Measurements from ENCODE around the gene OPCML. TPM values are rescaled to one million over a fixed set of nuclear protein-coding genes. Genes with fewer than 3 reads are reported as not detected.

The OPCML gene
- total RNA-seq, 1 experiment from 2014 or later = not detected

- DNase-seq (ENCODE audit: low read depth) = no peak
These were observed 231.6 kb downstream of the OPCML start for GRCh38 chr11:133300666-133301065.

GRCh38 chr11:133291780-133292179, 240.5 kb downstream of the OPCML start:
- DNase-seq (ENCODE audit: low read depth) = no peak

- no peak for DNase-seq (ENCODE audit: low read depth)
These were observed 246.9 kb downstream of the OPCML start for GRCh38 chr11:133285359-133285758.

GRCh38 chr11:133284156-133284555, 248.1 kb downstream of the OPCML start:
- peak; percentile 21 for DNase-seq (ENCODE audit: low read depth)

GRCh38 chr11:133277886-133278285, 254.4 kb downstream of the OPCML start:
- no peak for DNase-seq (ENCODE audit: low read depth)

GRCh38 chr11:133271871-133272776, 260.2 kb downstream of the OPCML start:
- DNase-seq (ENCODE audit: low read depth) = no peak

- DNase-seq (ENCODE audit: low read depth) = no peak
These were observed 261.1 kb downstream of the OPCML start for GRCh38 chr11:133271206-133271605.

- no peak for DNase-seq (ENCODE audit: low read depth)
These were observed 263.0 kb downstream of the OPCML start for GRCh38 chr11:133269267-133269666.

- DNase-seq (ENCODE audit: low read depth) = no peak
These were observed 265.3 kb downstream of the OPCML start for GRCh38 chr11:133266986-133267385.

- no peak for DNase-seq (ENCODE audit: low read depth)
These were observed 266.7 kb downstream of the OPCML start for GRCh38 chr11:133265530-133266035.

- no peak for DNase-seq (ENCODE audit: low read depth)
These were observed 269.0 kb downstream of the OPCML start for GRCh38 chr11:133263332-133263731.

- no peak for DNase-seq (ENCODE audit: low read depth)
These were observed 273.6 kb downstream of the OPCML start for GRCh38 chr11:133258751-133259150.

GRCh38 chr11:133254601-133255000, 277.7 kb downstream of the OPCML start:
- DNase-seq (ENCODE audit: low read depth) = no peak

GRCh38 chr11:133253570-133253969, 278.7 kb downstream of the OPCML start:
- DNase-seq (ENCODE audit: low read depth) = no peak

- no peak for DNase-seq (ENCODE audit: low read depth)
These were observed 280.5 kb downstream of the OPCML start for GRCh38 chr11:133251841-133252240.

- no peak for DNase-seq (ENCODE audit: low read depth)
These were observed 282.8 kb downstream of the OPCML start for GRCh38 chr11:133249530-133249929.

- DNase-seq (ENCODE audit: low read depth) = no peak
These were observed 283.2 kb downstream of the OPCML start for GRCh38 chr11:133249065-133249464.

GRCh38 chr11:133243832-133244231, 288.5 kb downstream of the OPCML start:
- DNase-seq (ENCODE audit: low read depth) = no peak

- DNase-seq (ENCODE audit: low read depth) = no peak
These were observed 291.2 kb downstream of the OPCML start for GRCh38 chr11:133240908-133241655.

GRCh38 chr11:133239575-133239974, 292.7 kb downstream of the OPCML start:
- DNase-seq (ENCODE audit: low read depth) = no peak

- no peak for DNase-seq (ENCODE audit: low read depth)
These were observed 293.8 kb downstream of the OPCML start for GRCh38 chr11:133238495-133238894.

GRCh38 chr11:133238027-133238426, 294.3 kb downstream of the OPCML start:
- no peak for DNase-seq (ENCODE audit: low read depth)

- no peak for DNase-seq (ENCODE audit: low read depth)
These were observed 296.9 kb downstream of the OPCML start for GRCh38 chr11:133235381-133235780.

Measured in Daoy (cell line).